Measurements from ENCODE around the gene FASN. TPM values are rescaled to one million over a fixed set of nuclear protein-coding genes. Genes with fewer than 3 reads are reported as not detected.

The FASN gene
- total and polyA plus RNA-seq, 2 of the 13 experiments (the other 11 are each of a cell fraction or from before 2014, with no cell fraction given): 51.7 to 101 TPM

DNA sequence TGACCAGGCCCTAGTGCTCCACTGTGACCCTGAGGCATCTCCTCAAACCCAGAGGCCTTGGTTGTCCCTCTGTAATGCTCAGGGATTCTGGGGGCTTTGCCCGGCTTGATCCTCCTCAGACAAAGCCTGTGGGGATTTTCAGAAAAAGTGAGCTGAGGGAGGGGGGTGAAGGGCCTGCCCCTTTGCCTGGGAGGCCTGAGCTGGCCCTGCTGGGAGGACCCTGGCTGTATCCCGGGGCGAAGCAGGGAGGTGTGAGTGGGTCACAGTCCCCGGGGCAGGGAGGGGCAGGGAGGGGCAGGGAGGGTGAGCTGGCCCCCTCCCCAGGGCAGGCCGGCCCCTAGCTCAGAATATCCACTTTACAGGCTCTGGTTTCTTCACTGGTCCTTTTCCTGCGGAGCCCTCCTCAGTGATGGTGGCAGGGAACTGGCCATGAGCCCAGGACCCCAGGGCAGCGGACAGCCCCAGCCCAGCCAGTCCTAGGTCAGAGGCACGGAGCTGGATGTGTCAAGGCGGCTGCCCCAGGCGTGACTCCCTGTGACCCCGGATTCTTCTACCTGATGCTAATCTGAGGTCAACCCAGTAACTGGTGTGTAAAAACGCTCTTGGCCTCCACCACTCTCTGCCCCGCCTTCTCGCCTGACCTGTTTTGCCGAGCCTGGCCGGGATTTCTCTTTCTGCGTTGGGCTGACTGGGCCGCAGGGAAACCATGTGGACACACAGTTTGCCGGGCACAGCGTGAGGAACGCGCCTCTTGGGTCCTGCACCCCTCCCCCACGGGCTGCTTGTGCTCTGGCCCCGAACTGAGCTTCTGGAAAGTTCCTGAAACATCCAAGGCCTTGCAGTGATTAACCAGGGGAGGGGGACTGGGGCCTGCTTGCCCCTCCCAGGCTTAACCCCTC lies 5.8 kb upstream of the FASN start (continued):
- TF ChIP-seq, protein P1, sequence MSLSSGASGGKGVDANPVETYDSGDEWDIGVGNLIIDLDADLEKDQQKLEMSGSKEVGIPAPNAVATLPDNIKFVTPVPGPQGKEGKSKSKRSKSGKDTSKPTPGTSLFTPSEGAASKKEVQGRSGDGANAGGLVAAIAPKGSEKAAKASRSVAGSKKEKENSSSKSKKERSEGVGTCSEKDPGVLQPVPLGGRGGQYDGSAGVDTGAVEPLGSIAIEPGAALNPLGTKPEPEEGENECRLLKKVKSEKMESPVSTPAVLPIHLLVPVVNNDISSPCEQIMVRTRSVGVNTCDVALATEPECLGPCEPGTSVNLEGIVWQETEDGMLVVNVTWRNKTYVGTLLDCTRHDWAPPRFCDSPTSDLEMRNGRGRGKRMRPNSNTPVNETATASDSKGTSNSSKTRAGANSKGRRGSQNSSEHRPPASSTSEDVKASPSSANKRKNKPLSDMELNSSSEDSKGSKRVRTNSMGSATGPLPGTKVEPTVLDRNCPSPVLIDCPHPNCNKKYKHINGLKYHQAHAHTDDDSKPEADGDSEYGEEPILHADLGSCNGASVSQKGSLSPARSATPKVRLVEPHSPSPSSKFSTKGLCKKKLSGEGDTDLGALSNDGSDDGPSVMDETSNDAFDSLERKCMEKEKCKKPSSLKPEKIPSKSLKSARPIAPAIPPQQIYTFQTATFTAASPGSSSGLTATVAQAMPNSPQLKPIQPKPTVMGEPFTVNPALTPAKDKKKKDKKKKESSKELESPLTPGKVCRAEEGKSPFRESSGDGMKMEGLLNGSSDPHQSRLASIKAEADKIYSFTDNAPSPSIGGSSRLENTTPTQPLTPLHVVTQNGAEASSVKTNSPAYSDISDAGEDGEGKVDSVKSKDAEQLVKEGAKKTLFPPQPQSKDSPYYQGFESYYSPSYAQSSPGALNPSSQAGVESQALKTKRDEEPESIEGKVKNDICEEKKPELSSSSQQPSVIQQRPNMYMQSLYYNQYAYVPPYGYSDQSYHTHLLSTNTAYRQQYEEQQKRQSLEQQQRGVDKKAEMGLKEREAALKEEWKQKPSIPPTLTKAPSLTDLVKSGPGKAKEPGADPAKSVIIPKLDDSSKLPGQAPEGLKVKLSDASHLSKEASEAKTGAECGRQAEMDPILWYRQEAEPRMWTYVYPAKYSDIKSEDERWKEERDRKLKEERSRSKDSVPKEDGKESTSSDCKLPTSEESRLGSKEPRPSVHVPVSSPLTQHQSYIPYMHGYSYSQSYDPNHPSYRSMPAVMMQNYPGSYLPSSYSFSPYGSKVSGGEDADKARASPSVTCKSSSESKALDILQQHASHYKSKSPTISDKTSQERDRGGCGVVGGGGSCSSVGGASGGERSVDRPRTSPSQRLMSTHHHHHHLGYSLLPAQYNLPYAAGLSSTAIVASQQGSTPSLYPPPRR (CRISPR knock-in tag; IDR thresholded peaks at IDR 0.05; ENCODE audit: borderline replicate concordance): peak; percentile 88; the same call in 1 of the 2 replicates
- TF ChIP-seq, protein P2, sequence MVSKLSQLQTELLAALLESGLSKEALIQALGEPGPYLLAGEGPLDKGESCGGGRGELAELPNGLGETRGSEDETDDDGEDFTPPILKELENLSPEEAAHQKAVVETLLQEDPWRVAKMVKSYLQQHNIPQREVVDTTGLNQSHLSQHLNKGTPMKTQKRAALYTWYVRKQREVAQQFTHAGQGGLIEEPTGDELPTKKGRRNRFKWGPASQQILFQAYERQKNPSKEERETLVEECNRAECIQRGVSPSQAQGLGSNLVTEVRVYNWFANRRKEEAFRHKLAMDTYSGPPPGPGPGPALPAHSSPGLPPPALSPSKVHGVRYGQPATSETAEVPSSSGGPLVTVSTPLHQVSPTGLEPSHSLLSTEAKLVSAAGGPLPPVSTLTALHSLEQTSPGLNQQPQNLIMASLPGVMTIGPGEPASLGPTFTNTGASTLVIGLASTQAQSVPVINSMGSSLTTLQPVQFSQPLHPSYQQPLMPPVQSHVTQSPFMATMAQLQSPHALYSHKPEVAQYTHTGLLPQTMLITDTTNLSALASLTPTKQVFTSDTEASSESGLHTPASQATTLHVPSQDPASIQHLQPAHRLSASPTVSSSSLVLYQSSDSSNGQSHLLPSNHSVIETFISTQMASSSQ (IDR thresholded peaks at IDR 0.05; ENCODE audit: low read depth): peak; percentile 33; the same call in 1 of the 2 replicates
- TF ChIP-seq, protein P2 (CRISPR knock-in tag; IDR thresholded peaks at IDR 0.05; ENCODE audit: borderline replicate concordance): peak; percentile 78; the same call in 1 of the 2 replicates
- TF ChIP-seq ZNF207 (IDR thresholded peaks at IDR 0.05; ENCODE audit: borderline replicate concordance): no peak
- TF ChIP-seq, protein P3, sequence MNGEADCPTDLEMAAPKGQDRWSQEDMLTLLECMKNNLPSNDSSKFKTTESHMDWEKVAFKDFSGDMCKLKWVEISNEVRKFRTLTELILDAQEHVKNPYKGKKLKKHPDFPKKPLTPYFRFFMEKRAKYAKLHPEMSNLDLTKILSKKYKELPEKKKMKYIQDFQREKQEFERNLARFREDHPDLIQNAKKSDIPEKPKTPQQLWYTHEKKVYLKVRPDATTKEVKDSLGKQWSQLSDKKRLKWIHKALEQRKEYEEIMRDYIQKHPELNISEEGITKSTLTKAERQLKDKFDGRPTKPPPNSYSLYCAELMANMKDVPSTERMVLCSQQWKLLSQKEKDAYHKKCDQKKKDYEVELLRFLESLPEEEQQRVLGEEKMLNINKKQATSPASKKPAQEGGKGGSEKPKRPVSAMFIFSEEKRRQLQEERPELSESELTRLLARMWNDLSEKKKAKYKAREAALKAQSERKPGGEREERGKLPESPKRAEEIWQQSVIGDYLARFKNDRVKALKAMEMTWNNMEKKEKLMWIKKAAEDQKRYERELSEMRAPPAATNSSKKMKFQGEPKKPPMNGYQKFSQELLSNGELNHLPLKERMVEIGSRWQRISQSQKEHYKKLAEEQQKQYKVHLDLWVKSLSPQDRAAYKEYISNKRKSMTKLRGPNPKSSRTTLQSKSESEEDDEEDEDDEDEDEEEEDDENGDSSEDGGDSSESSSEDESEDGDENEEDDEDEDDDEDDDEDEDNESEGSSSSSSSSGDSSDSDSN (CRISPR knock-in tag; IDR thresholded peaks at IDR 0.05): peak; percentile 88
- peak; percentile 68; the same call in 1 of the 2 replicates for TF ChIP-seq NAIF1 (CRISPR knock-in tag; IDR thresholded peaks at IDR 0.05; ENCODE audit: borderline replicate concordance)
- no peak for TF ChIP-seq EHMT2 (IDR thresholded peaks at IDR 0.05; ENCODE audit: borderline replicate concordance, low read depth, low read length)
- TF ChIP-seq JUND (CRISPR knock-in tag; IDR thresholded peaks at IDR 0.05): peak; percentile 72
- TF ChIP-seq ZNF652 (CRISPR knock-in tag; IDR thresholded peaks at IDR 0.05; ENCODE audit: borderline replicate concordance, low read depth): no peak; the same call in 1 of the 2 replicates
- no peak for TF ChIP-seq SCMH1 (CRISPR knock-in tag; IDR thresholded peaks at IDR 0.05; ENCODE audit: borderline replicate concordance)
- TF ChIP-seq ZFP90 (CRISPR knock-in tag; IDR thresholded peaks at IDR 0.05; ENCODE audit: borderline replicate concordance): peak; percentile 80; the same call in 1 of the 2 replicates
- no peak for TF ChIP-seq ZNF382 (CRISPR knock-in tag; IDR thresholded peaks at IDR 0.05; ENCODE audit: borderline replicate concordance)
- no peak for TF ChIP-seq NPAS2 (CRISPR knock-in tag; IDR thresholded peaks at IDR 0.05; ENCODE audit: borderline replicate concordance)
- peak; percentile 82 for TF ChIP-seq SMAD3 (CRISPR knock-in tag; IDR thresholded peaks at IDR 0.05)
- no peak for TF ChIP-seq NCOR1 (IDR thresholded peaks at IDR 0.05; ENCODE audit: borderline replicate concordance, low read length)
- peak; percentile 16 for TF ChIP-seq YY1 (IDR thresholded peaks at IDR 0.05; ENCODE audit: insufficient read depth, insufficient replicate concordance, low read depth, low read length)

Measured in HepG2 (cell line).